Fibroblast of skin of left quadriceps (primary cell): ENCODE data around the gene MAP1LC3C.
"Not testable (repeated sequence)": the region's sequence is repeated elsewhere in the genome, so short reads cannot be mapped to it uniquely, and the experiment has no call there.

Source experiments
- DNase-seq, 2 experiments: peaks; one replicate each; pipeline ENCODE4 v3.0.0-alpha.2; 2013; ENCODE audit warnings: low read depth in 2 of 2

MAP1LC3C gene

GRCh38 chr1:241992734-241993133 lies 6.2 kb downstream of the MAP1LC3C start:
- no peak for DNase-seq

DNA sequence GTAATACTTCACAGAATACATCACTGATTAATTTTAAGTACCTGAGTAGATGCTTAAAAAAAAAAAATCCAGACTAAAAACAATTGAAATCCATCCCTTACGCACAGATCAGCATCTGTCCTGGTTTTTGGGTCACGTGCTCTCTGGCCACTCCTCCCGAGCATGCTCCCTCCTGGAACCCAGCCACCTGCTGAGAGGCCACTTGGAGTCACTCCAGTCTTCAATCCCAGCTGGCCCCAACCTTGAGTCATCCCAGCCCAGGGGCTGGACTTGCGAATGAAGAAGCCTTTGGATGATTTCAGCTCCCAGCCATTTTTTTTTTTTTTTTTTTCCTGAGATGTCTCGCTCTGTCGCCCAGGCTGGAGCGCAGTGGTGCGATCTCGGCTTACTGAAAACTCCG lies 8.9 kb downstream of the MAP1LC3C start:
- DNase-seq, result peak; percentile 72

DNA sequence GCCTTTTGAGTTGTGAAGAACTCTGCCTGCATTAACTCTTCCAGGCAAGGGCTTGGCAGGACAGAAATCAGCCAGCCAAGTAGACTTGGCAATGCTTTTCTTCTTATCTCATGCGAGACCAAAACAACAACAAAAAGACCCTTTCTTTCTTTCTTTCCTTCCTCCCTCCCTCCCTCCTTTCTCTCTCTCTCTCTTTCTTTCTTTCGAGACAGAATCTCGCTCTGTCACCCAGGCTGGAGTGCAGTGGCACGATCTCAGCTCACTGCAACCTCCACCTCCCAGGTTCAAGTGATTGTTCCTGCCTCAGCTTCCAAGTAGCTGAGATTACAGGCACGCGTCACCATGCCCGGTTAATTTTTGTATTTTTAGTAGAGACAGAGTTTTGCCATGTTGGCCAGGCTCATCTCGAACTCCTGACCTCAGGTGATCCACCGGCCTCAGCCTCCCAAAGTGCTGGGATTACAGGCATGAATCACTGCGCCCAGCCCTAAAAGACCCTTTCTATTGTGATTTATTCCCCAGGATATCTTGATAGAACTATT lies 10.4 kb downstream of the MAP1LC3C start:
- not testable (repeated sequence) for DNase-seq

DNA sequence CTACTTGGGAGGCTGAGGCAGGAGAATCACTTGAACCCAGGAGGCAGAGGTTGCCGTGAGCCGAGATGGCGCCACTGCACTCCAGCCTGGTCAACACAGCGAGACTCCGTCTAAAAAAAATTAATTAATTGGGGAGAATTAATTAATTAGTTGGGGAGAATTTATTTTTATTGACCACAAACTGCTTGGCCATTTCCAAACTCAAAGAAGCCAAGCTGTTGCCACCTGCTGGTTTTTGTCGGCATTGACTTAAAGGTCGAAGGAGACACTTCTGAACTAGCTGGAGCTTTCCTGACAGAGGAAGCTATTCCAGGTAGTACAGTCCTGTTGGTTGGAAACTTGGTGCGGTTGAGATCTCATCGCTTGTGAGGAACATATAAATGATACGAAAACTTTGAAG lies 13.1 kb downstream of the MAP1LC3C start:
- no peak for DNase-seq

DNA sequence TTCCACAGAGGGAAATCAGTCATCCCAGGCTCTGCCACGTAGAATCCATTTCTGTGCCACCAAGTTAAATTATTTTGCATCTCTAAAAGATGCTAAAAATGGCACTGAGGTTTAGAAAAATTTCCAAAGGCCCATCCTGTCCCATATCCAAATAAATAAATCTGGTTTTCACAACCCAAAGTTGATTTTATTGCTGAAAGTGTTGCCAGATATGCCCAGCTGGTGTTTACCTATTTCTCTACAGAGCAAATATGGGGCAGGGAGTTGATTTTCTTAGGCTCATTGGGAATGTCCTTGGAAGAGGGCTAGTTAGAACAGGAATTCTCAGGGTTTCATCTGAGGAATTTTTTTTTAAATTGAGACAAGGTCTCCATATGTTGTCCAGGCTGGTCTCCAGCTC lies 19.0 kb downstream of the MAP1LC3C start:
- DNase-seq, result no peak

- DNase-seq, result no peak
These were observed 19.8 kb downstream of the MAP1LC3C start for GRCh38 chr1:241979071-241979470.

GRCh38 chr1:241976229-241976628 lies 22.7 kb downstream of the MAP1LC3C start:
- no peak for DNase-seq

- peak; percentile 57 to 68 for DNase-seq
These were observed 26.1 kb downstream of the MAP1LC3C start for GRCh38 chr1:241972703-241973369.

GRCh38 chr1:241968611-241969010 lies 30.3 kb downstream of the MAP1LC3C start:
- no peak for DNase-seq

DNA sequence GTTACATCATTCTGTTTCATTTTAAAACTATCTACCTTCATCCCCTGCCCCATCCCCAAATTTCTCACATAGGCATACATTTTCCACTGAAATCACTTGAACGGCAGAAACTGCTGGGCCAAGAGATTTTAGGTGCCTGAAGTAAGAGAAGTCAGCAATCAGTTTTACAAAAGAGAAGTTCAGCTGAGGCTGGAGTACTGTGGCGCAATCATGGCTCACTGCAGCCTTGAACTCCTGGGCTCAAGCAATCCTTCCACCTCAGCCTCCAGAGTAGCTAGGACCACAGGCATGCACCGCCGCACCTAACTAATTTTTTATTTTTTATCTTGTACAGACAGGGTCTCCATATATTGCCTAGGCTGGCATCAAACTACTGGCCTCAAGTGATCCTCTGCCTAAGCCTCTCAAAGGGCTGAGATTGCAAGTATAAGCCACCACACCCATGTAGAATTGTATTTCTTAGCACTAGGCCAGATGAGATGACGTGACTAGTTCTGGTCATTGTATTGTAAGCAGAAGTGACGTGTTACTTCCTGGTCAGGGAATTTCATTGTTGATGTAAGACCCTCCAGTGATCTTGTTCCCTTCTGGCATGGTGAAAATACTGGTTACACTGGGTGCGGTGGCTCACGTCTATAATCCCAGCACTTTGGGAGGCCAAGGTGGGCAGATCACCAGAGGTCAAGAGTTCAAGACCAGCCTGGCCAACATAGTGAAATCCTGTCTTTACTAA lies 34.2 kb downstream of the MAP1LC3C start:
- no peak for DNase-seq

- no peak for DNase-seq
These were observed 35.2 kb downstream of the MAP1LC3C start for GRCh38 chr1:241963722-241964121.

DNA sequence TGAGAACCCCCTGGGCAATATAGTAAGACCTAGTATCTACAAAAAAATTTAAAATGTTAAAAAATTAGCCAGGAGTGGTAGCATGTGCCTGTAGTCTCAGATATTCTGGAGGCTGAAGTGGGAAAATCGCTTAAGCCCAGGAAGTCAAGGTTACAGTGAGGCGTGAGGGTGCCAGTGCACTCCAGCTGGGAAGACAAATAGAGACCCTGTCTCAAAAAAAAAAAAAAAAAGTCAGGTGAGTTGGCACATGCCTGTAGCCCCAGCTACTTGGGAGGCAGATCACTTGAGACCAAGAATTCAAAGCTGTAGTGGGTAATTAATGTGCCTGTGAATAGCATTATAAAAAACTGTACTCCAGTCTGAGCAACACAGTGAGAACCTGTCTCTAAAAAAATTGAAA lies 36.7 kb downstream of the MAP1LC3C start:
- DNase-seq, result no peak

GRCh38 chr1:241957692-241958494 lies 41.0 kb downstream of the MAP1LC3C start, which contains the start of gene BECN2:
TSS of gene BECN2 (plus strand) at chr1:241957767. CDS start at chr1:241957767, 0 bp downstream.
- no peak for DNase-seq

DNA sequence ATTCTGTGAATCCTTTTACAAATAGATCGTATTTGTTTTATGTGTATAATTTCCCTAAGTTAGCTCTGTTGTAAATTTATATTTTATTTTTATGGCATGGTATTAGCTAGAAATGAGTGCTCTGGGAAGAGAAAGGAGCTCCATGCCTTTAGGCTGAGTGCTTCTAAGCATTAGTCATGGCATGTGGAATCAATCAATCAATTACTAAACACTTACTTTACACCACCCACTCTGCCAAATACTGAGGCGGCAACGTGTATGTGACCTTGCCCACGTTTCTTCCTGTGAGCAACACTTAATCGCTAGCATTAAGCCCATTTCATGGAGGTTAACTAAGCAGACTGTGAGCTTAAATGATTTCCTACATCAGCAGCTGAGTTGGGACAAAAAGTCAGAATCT lies 48.5 kb downstream of the MAP1LC3C start:
- DNase-seq, result peak; percentile 91

DNA sequence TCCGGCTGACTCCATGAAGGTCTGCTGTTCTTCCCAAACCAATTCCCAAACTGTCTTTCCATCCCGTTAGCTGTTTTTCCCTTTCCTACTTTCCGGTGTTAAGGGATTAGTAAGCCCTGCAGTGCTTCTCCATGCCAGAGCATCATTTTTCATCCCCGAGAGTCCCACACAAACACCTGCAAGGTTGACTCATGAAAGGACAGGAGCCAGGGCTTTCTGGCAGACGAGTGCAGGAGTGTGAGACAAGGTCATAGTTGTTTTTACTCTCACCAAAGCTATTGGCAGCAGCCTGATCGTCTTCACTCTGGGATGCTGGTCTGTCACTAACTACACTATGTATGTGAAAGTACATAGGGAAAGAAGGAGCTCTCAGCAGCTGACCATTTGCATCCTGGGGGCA lies 51.5 kb downstream of the MAP1LC3C start:
- no peak for DNase-seq
